KOPT-K1 (cell line): ENCODE results near the gene PM20D1.
"Not testable (repeated sequence)": the region's sequence is repeated elsewhere in the genome, so short reads cannot be mapped to it uniquely, and the experiment has no call there.

Source experiments
- H3K27ac ChIP-seq: fragments of 200-600 bp; sonication (generic); 2 replicates; pipeline ENCODE4 v1.5.1; 2016; ENCODE audit warnings: antibody characterized with exemption, mild to moderate bottlenecking, low read depth, low read length; ENCODE audit not compliant: poor library complexity, severe bottlenecking
- H3K36me3 ChIP-seq: fragments of 200-600 bp; sonication (generic); 2 replicates; pipeline ENCODE4 v1.5.1; 2017; ENCODE audit warnings: antibody characterized with exemption, mild to moderate bottlenecking, low read length, moderate library complexity; ENCODE audit not compliant: insufficient read depth
- H3K9me3 ChIP-seq: fragments of 200-600 bp; sonication (generic); 2 replicates; pipeline ENCODE4 v1.5.1; 2017; ENCODE audit warnings: antibody characterized with exemption, low read length, mild to moderate bottlenecking; ENCODE audit not compliant: insufficient read depth, poor library complexity, severe bottlenecking

PM20D1 gene

GRCh38 chr1:205858141-205858961 is 8.4 kb upstream of the PM20D1 start:
- no peaks in the 10 kb centered on the region for H3K36me3 ChIP-seq
- no peak overlapping the region for H3K27ac ChIP-seq
- peaks cover 37% of the 10 kb centered on the region for H3K9me3 ChIP-seq

GRCh38 chr1:205857501-205857900 is 7.6 kb upstream of the PM20D1 start:
- H3K36me3 ChIP-seq, H3K27ac ChIP-seq: not testable (repeated sequence)
- peaks cover 37% of the 10 kb centered on the region for H3K9me3 ChIP-seq

- H3K9me3 ChIP-seq, result peaks cover 30% of the 10 kb centered on the region
- no peak overlapping the region for H3K27ac ChIP-seq
- no peaks in the 10 kb centered on the region for H3K36me3 ChIP-seq
Measured at GRCh38 chr1:205856433-205856832, 6.5 kb upstream of the PM20D1 start.

- no peak overlapping the region for H3K27ac ChIP-seq
- H3K36me3 ChIP-seq, result no peaks in the 10 kb centered on the region
- H3K9me3 ChIP-seq, result peaks cover 21% of the 10 kb centered on the region
Measured at GRCh38 chr1:205852969-205853368, 3.0 kb upstream of the PM20D1 start.

GRCh38 chr1:205851993-205852392 is 2.1 kb upstream of the PM20D1 start:
- peaks cover 21% of the 10 kb centered on the region for H3K9me3 ChIP-seq
- H3K27ac ChIP-seq, result no peak overlapping the region
- no peaks in the 10 kb centered on the region for H3K36me3 ChIP-seq

GRCh38 chr1:205843036-205843859 is 6.7 kb downstream of the PM20D1 start:
- no peaks in the 10 kb centered on the region for H3K36me3 ChIP-seq
- no peak overlapping the region for H3K27ac ChIP-seq
- H3K9me3 ChIP-seq, result no peaks in the 10 kb centered on the region

GRCh38 chr1:205842229-205842628 is 7.7 kb downstream of the PM20D1 start:
- Histone ChIP-seq H3K27ac (no peak overlapping the region), H3K36me3 (no peaks in the 10 kb centered on the region), H3K9me3 (no peaks in the 10 kb centered on the region)

GRCh38 chr1:205840146-205840923 is 9.6 kb downstream of the PM20D1 start:
- Histone ChIP-seq H3K9me3 (no peaks in the 10 kb centered on the region), H3K27ac (no peak overlapping the region), H3K36me3 (no peaks in the 10 kb centered on the region)

- H3K36me3 ChIP-seq, result no peaks in the 10 kb centered on the region
- no peak overlapping the region for H3K27ac ChIP-seq
- H3K9me3 ChIP-seq, result no peaks in the 10 kb centered on the region
Measured at GRCh38 chr1:205837382-205837970, 12.5 kb downstream of the PM20D1 start.

- H3K36me3 ChIP-seq, result no peaks in the 10 kb centered on the region
- H3K27ac ChIP-seq, result no peak overlapping the region
- no peaks in the 10 kb centered on the region for H3K9me3 ChIP-seq
Measured at GRCh38 chr1:205834751-205835150, 15.2 kb downstream of the PM20D1 start.

- Histone ChIP-seq H3K27ac (no peak overlapping the region), H3K9me3 (no peaks in the 10 kb centered on the region), H3K36me3 (no peaks in the 10 kb centered on the region)
Measured at GRCh38 chr1:205832326-205832751, 17.6 kb downstream of the PM20D1 start.

GRCh38 chr1:205827623-205828022 is 22.3 kb downstream of the PM20D1 start:
- Histone ChIP-seq H3K9me3 (peaks cover 19% of the 10 kb centered on the region), H3K27ac (no peak overlapping the region), H3K36me3 (no peaks in the 10 kb centered on the region)

GRCh38 chr1:205826995-205827394 is 22.9 kb downstream of the PM20D1 start:
- Histone ChIP-seq H3K9me3 (peaks cover 19% of the 10 kb centered on the region), H3K36me3 (no peaks in the 10 kb centered on the region), H3K27ac (no peak overlapping the region)

GRCh38 chr1:205826016-205826806 is 23.7 kb downstream of the PM20D1 start:
- Histone ChIP-seq H3K9me3 (peaks cover 19% of the 10 kb centered on the region), H3K36me3 (no peaks in the 10 kb centered on the region), H3K27ac (no peak overlapping the region)
